IPS-18a (cell line): ENCODE measurements around the gene SPSB2.
"Not testable (repeated sequence)": the region's sequence is repeated elsewhere in the genome, so short reads cannot be mapped to it uniquely, and the experiment has no call there.

ENCODE experiments used
- H3K27ac ChIP-seq: one replicate; pipeline ENCODE4 v1.5.1; 2013; ENCODE audit warnings: low read length
- H3K27me3 ChIP-seq: one replicate; pipeline ENCODE4 v1.6.1; 2013; ENCODE audit warnings: mild to moderate bottlenecking, low read length; ENCODE audit not compliant: control insufficient read depth, insufficient read depth
- H3K36me3 ChIP-seq: one replicate; pipeline ENCODE4 v1.6.1; 2013; ENCODE audit warnings: low read depth, low read length; ENCODE audit not compliant: control insufficient read depth
- H3K4me1 ChIP-seq: one replicate; pipeline ENCODE4 v1.6.1; 2013; ENCODE audit warnings: low read depth, low read length; ENCODE audit not compliant: control insufficient read depth
- H3K4me3 ChIP-seq: one replicate; pipeline ENCODE4 v1.5.1; 2013; ENCODE audit warnings: low read length
- H3K9ac ChIP-seq: one replicate; pipeline ENCODE4 v1.6.1; 2013; ENCODE audit warnings: mild to moderate bottlenecking, low read length, moderate library complexity
- H3K9me3 ChIP-seq: one replicate; pipeline ENCODE4 v1.6.1; 2013; ENCODE audit warnings: low read depth, low read length; ENCODE audit not compliant: control insufficient read depth

The SPSB2 gene

DNA sequence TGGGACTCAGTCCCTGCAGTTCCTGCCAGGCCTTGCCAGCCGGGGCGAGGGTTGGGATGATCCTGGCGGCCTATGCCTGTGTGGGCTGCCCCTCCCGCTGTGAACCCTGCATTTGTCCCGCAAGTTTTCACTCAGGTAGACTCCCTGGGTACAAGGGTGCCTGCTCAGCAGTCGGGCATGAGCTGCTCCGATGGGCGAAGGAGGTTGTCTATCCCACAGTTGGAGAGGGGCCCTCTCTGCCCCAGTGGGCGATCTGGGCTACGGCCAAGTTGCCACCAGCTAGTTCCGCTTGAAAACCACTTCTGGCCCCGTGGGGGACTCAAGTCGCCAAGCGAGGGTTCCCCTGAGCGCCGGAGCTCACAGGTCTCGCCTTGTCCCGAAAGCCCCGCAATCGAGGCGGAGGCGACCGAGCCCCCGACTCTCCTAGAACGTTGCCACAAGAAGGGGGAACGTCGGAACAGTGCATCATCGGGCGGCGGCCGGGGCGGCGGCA, 6.1 kb downstream of the SPSB2 start:
- Histone ChIP-seq H3K9me3 (no peaks in the 10 kb centered on the region), H3K36me3 (peaks cover 51% of the 10 kb centered on the region), H3K4me3 (peak overlapping the region; percentile 73), H3K4me1 (peaks cover 18% of the 10 kb centered on the region), H3K27ac (peak overlapping the region; percentile 24), H3K27me3 (no peaks in the 10 kb centered on the region), H3K9ac (peak overlapping the region; percentile 58)

DNA sequence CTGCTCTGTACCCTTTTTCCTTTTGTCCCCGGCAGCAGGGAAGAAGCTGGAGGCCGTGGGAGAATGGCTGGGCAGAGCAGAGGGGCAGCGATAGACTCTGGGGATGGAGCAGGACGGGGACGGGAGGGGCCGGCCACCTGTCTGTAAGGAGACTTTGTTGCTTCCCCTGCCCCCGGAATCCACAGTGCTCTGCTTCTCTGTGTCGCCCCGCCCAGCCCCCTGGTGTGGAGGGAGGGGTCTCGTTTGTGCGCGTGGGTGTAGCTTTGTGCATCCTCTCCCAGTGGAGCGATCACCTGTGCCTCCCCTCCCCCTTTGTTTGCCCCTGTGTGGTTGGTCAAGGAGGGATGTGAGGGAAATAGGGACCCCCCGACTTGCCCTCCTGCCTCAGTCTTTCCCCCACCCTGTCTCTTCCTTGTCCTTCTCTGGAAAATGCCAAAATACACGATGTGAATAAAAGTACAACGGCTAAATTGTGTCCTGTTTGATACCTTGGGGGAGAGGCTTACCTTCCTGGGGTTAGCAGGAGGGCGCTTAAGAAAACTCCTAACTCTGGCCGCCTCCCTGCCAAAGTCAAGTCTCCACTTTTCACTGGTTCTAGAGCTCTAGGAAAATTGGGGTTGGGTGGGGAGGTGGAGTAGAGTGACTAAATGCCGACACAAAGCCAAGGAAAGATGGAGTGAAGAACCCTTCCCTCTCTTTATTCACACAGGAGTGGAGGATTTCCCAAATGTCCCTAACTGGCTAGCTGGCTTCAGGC, 6.8 kb downstream of the SPSB2 start:
- Histone ChIP-seq H3K9me3 (no peaks in the 10 kb centered on the region), H3K27me3 (no peaks in the 10 kb centered on the region), H3K36me3 (peaks cover 57% of the 10 kb centered on the region), H3K27ac (peak overlapping the region; percentile 24), H3K9ac (peak overlapping the region; percentile 58), H3K4me3 (peak overlapping the region; percentile 73), H3K4me1 (peaks cover 18% of the 10 kb centered on the region)

DNA sequence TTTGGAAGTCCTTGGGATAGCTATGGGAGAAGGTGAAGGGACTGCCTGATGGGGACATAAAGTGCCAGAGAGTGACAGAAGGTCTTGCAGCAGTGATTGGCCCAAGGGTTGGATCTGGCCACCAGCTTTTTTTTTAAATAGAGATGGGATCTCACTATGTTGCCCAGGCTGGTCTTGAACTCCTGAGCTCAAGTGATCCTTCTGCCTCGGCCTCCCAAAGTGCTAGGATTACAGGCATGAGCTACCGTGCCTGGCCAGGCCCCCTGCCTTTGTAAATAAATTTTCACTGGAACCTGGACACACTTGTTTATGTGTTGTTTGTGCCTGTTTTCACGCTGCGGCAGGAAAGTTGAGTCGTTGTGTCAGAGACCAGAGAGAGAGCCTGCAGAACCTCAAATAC, 7.8 kb downstream of the SPSB2 start:
- H3K9ac ChIP-seq, H3K9me3 ChIP-seq, H3K27me3 ChIP-seq, H3K27ac ChIP-seq, H3K4me3 ChIP-seq: not testable (repeated sequence)
- Histone ChIP-seq H3K36me3 (peaks cover 57% of the 10 kb centered on the region), H3K4me1 (peaks cover 18% of the 10 kb centered on the region)

DNA sequence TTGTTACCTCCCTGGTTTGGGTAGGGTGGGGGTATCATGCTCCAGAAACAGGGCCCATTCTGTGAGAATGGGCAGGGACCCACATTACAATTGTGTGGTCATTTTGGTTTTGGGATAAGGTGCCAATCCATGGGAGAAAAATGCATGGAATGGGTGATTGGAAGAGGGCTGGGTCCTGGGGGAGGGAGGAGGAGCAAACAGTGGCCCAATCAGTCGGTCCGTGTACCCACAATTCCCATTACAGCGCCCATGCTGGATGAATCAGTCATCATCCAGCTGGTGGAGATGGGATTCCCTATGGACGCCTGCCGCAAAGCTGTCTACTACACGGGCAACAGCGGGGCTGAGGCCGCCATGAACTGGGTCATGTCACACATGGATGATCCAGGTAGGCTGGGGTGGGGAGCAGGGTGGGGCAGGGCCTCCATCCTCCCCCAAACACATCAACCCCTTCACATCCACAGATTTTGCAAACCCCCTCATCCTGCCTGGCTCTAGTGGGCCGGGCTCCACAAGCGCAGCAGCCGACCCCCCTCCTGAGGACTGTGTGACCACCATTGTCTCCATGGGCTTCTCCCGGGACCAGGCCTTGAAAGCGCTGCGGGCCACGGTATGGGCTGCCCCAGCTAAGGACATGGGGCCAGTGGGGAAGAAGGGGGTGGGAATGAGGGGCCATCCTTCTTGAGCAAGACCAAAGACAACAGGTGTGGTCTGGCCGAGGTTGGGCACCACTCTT, 9.3 kb downstream of the SPSB2 start:
- Histone ChIP-seq H3K9me3 (no peaks in the 10 kb centered on the region), H3K27me3 (no peaks in the 10 kb centered on the region), H3K4me1 (peaks cover 15% of the 10 kb centered on the region), H3K36me3 (peaks cover 53% of the 10 kb centered on the region), H3K4me3 (no peak overlapping the region), H3K9ac (no peak overlapping the region), H3K27ac (no peak overlapping the region)

DNA sequence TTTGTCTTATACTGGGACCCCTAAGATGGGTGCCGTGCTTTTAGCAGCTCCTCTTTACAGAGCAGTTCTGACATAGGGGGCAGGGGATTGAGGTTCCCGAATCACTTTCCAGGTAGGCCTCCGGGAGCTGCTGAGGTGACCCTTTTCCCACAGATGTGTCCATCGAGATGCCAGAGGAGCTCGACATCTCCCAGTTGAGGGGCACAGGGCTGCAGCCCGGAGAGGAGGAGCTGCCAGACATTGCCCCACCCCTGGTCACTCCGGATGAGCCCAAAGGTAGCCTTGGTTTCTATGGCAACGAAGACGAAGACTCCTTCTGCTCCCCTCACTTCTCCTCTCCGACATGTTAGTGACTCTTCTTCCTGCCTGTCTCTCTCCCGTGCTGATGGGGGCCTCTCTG, 10.1 kb downstream of the SPSB2 start:
- Histone ChIP-seq H3K9ac (no peak overlapping the region), H3K9me3 (no peaks in the 10 kb centered on the region), H3K27ac (no peak overlapping the region), H3K4me1 (peaks cover 15% of the 10 kb centered on the region), H3K36me3 (peaks cover 59% of the 10 kb centered on the region), H3K27me3 (no peaks in the 10 kb centered on the region), H3K4me3 (no peak overlapping the region)

DNA sequence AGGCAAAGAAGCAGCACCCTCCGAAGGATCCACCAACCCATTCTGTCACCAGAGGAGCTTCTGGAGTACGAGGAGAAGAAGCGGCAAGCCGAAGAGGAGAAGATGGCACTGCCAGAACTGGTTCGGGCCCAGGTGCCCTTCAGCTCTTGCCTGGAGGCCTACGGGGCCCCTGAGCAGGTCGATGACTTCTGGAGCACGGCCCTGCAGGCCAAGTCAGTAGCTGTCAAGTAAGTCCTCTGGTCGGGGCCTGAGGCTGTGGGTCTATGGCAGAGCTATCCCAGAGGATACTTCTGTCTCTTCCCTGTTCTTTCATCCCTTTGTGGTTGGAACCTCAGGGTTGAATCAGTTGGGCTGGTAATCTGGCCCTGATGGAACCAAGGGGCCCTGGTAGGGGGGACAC, 11.7 kb downstream of the SPSB2 start:
- no peaks in the 10 kb centered on the region for H3K27me3 ChIP-seq
- no peak overlapping the region for H3K4me3 ChIP-seq
- H3K36me3 ChIP-seq = peaks cover 75% of the 10 kb centered on the region
- H3K27ac ChIP-seq = no peak overlapping the region
- H3K9ac ChIP-seq = no peak overlapping the region
- no peaks in the 10 kb centered on the region for H3K9me3 ChIP-seq
- H3K4me1 ChIP-seq = peaks cover 9% of the 10 kb centered on the region

DNA sequence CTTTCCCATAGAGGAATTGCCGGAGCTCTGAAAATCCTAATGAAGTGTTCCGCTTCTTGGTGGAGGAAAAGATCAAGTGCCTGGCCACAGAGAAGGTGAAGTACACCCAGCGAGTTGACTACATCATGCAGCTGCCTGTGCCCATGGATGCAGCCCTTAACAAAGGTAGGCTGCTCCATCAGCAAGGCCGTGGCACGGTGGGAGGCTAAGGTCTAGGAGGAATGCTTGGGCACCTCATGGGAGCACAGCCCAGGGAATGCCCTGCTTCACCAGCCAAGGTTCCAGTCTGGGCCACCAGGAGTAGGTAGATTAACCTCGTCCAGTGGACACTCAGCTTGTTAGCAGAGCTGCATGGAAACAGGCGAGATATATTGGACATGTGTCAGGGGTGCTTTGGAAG, 12.2 kb downstream of the SPSB2 start:
- Histone ChIP-seq H3K9ac (no peak overlapping the region), H3K4me1 (peaks cover 5% of the 10 kb centered on the region), H3K36me3 (peaks cover 79% of the 10 kb centered on the region), H3K27ac (no peak overlapping the region), H3K27me3 (no peaks in the 10 kb centered on the region), H3K9me3 (no peaks in the 10 kb centered on the region), H3K4me3 (no peak overlapping the region)

DNA sequence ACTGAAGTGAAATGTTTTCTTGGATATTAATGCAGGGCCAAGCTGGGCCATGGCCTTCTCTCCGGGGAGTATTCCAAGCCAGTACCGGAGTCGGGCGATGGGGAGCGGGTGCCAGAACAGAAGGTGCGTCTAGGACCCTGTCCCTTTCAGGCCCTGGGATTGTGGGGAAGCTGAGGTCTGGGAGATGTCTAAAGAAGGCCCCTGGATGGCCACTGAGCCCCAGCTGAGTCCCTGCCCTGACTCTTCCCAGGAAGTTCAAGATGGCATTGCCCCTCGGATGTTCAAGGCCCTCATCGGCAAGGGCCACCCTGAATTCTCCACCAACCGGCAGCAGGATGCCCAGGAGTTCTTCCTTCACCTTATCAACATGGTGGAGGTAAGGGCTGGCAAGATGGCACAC, 13.0 kb downstream of the SPSB2 start:
- Histone ChIP-seq H3K4me3 (no peak overlapping the region), H3K9me3 (no peaks in the 10 kb centered on the region), H3K36me3 (peaks cover 78% of the 10 kb centered on the region), H3K9ac (no peak overlapping the region), H3K27me3 (no peaks in the 10 kb centered on the region), H3K27ac (no peak overlapping the region), H3K4me1 (no peaks in the 10 kb centered on the region)

DNA sequence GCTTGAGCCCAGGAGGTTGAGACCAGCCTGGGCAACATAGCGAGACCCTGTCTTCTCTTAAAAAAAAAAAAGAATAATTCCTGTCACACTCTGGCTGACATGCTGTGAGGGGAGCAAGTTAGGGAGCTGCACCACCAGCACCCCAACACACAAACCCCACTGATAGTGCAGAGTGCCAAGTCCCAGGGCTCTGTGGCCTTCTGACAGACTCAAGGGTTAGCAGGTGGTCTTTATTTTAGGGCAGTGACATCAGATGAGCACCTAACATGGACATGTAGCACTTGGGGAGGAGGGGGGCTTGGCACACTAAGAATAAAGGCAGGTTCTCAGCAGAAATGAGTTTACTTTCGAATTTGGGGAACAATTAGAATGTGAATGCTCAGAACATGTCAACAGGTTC, 14.3 kb downstream of the SPSB2 start:
- no peaks in the 10 kb centered on the region for H3K27me3 ChIP-seq
- no peak overlapping the region for H3K4me3 ChIP-seq
- peaks cover 69% of the 10 kb centered on the region for H3K36me3 ChIP-seq
- H3K4me1 ChIP-seq = no peaks in the 10 kb centered on the region
- no peaks in the 10 kb centered on the region for H3K9me3 ChIP-seq
- H3K9ac ChIP-seq = no peak overlapping the region
- no peak overlapping the region for H3K27ac ChIP-seq

DNA sequence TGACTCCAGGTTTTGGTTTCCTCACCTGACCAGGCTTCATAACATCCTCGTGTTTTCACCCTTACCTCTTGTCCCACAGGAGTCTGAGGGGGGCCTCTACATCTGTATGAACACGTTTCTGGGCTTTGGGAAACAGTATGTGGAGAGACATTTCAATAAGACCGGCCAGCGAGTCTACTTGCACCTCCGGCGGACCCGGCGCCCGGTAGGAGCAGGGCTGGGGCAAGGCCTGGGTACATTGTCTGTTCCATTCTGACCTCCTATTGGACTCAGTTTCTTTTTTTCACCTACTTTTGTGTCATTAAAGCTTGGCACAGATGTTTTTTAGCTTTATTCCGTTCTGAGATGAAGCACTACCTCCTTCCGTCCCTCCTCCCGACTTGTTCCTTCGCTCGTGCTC, 17.8 kb downstream of the SPSB2 start:
- H3K27ac ChIP-seq = no peak overlapping the region
- no peak overlapping the region for H3K9ac ChIP-seq
- peaks cover 4% of the 10 kb centered on the region for H3K4me1 ChIP-seq
- no peak overlapping the region for H3K4me3 ChIP-seq
- peaks cover 38% of the 10 kb centered on the region for H3K36me3 ChIP-seq
- H3K27me3 ChIP-seq = no peaks in the 10 kb centered on the region
- H3K9me3 ChIP-seq = no peaks in the 10 kb centered on the region

DNA sequence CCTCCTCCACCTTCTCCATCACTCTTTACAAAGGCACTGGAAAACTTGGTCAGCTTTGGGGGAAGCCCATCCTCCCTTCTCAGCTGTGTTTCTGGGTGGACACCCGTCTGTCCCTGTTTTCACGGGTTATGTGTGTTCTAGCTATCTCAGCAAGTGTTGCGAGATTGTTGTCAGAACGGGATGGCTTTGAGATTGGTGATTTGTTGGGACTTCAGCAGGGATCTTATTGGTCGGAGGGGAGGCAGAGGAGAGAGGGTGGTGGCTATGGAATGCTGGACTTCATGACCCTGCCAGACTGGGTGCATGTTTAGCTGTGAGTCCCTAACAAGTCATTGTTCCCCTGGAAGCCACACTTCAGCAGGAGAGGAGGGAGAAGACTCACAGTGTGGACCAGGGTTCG, 19.1 kb downstream of the SPSB2 start:
- Histone ChIP-seq H3K27me3 (no peaks in the 10 kb centered on the region), H3K9ac (no peak overlapping the region), H3K4me1 (peaks cover 4% of the 10 kb centered on the region), H3K27ac (no peak overlapping the region), H3K9me3 (no peaks in the 10 kb centered on the region), H3K4me3 (no peak overlapping the region), H3K36me3 (peaks cover 42% of the 10 kb centered on the region)

DNA sequence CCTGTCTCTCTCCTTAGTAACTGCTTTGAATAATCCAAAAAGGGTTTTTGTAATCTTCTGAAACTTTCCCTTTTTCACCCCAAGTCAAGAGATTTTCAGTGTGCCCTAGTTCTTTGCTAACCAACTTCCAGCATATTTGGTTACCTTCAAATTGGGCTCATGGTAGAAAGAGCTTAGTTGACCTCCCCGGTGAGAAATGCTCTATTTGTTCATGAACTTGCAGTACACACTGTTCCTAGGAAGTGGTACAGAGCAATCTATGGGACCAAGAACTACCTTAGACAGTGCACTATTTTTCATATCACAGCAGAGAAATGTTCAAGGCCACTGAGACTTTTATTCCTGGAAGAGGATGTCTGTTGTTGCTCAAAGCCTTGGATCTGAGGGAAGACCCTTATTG, 19.5 kb downstream of the SPSB2 start:
- H3K4me3 ChIP-seq = no peak overlapping the region
- no peak overlapping the region for H3K27ac ChIP-seq
- no peaks in the 10 kb centered on the region for H3K27me3 ChIP-seq
- H3K36me3 ChIP-seq = peaks cover 46% of the 10 kb centered on the region
- H3K4me1 ChIP-seq = peaks cover 4% of the 10 kb centered on the region
- H3K9me3 ChIP-seq = no peaks in the 10 kb centered on the region
- H3K9ac ChIP-seq = no peak overlapping the region
